ENCODE measurements around the gene ADAMTS12. TPM values are rescaled to one million over a fixed set of nuclear protein-coding genes. Genes with fewer than 3 reads are reported as not detected.
A peak's percentile ranks its signal among the peaks of the same experiment; 100 is the strongest.

ADAMTS12 gene
- total RNA-seq, 2 experiments from 2014 or later = not detected

- DNase-seq (no peak), ATAC-seq (no peak)
- ChIA-PET CTCF (no interaction called here), POLR2A (no interaction called here)
- H3K27me3 Mint-ChIP-seq = no peaks in the 10 kb centered on the region
- H3K36me3 Mint-ChIP-seq (ENCODE audit: low read depth) = no peaks in the 10 kb centered on the region
- H3K9me3 Mint-ChIP-seq = peaks cover 6% of the 10 kb centered on the region
- H3K4me3 Mint-ChIP-seq = no peak overlapping the region
- no peak overlapping the region for H3K27ac Mint-ChIP-seq
- H3K4me1 Mint-ChIP-seq (ENCODE audit: low read depth) = peaks cover 12% of the 10 kb centered on the region
- TF ChIP-seq, protein P1, sequence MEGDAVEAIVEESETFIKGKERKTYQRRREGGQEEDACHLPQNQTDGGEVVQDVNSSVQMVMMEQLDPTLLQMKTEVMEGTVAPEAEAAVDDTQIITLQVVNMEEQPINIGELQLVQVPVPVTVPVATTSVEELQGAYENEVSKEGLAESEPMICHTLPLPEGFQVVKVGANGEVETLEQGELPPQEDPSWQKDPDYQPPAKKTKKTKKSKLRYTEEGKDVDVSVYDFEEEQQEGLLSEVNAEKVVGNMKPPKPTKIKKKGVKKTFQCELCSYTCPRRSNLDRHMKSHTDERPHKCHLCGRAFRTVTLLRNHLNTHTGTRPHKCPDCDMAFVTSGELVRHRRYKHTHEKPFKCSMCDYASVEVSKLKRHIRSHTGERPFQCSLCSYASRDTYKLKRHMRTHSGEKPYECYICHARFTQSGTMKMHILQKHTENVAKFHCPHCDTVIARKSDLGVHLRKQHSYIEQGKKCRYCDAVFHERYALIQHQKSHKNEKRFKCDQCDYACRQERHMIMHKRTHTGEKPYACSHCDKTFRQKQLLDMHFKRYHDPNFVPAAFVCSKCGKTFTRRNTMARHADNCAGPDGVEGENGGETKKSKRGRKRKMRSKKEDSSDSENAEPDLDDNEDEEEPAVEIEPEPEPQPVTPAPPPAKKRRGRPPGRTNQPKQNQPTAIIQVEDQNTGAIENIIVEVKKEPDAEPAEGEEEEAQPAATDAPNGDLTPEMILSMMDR (IDR thresholded peaks at IDR 0.05) = no peak
- intact Hi-C loops (cut with micrococcal nuclease) = no loop called here
Observed at GRCh38 chr5:33841891-33842290, 49.9 kb downstream of the ADAMTS12 start.

DNA sequence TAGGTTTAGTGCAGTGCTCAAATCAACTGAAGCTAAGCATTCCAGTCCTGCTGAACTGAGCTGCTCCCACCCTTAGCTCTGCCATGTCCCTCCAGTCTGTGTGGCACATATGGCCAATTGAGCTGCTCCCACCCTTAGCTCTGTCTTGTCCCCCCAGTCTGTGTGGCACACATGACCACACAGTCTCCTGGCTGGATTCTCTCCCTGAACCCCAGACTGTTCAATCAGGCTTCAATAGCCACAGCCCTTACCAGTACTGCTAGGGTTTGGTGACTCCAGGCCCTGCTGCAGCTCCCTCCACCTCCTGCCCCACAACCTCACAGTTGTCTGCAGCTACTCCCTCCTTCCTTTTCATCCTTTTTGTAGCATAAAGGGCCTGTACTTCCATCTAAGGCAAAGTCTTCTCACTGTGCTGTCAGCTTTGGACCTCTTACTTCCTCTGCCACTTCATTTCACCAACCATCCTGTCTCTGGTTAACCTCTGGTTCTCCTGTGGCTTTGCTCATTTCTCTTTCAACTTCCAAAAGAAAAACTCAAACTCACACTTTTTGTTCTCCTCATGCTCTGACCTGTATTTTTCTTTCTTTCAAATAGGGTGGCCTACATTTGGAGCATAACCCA, 50.8 kb downstream of the ADAMTS12 start:
- peak; percentile 68 for ATAC-seq
- Mint-ChIP-seq H3K4me1 (ENCODE audit: low read depth) (peaks cover 12% of the 10 kb centered on the region), H3K9me3 (peaks cover 6% of the 10 kb centered on the region), H3K27me3 (no peaks in the 10 kb centered on the region), H3K4me3 (no peak overlapping the region), H3K36me3 (ENCODE audit: low read depth) (no peaks in the 10 kb centered on the region), H3K27ac (no peak overlapping the region)
- ChIA-PET POLR2A (no interaction called here), CTCF (interaction anchor here (0.7 to 0.9 kb wide), 2 partner anchors 10 to 77 kb away, joined by 3 read pairs; no protein-coding TSS in a partner anchor)
- peak; percentile 14 for DNase-seq
- TF ChIP-seq, protein P1 (IDR thresholded peaks at IDR 0.05) = no peak
- intact Hi-C loops (cut with micrococcal nuclease) = no loop called here

- Mint-ChIP-seq H3K4me3 (no peak overlapping the region), H3K4me1 (ENCODE audit: low read depth) (peaks cover 12% of the 10 kb centered on the region), H3K36me3 (ENCODE audit: low read depth) (no peaks in the 10 kb centered on the region), H3K27me3 (no peaks in the 10 kb centered on the region), H3K27ac (no peak overlapping the region), H3K9me3 (no peaks in the 10 kb centered on the region)
- ATAC-seq (no peak), DNase-seq (no peak)
- POLR2A ChIA-PET = no interaction called here
- intact Hi-C loops (cut with micrococcal nuclease) = no loop called here
- TF ChIP-seq, protein P1 (IDR thresholded peaks at IDR 0.05) = no peak
- CTCF ChIA-PET = no interaction called here
Observed at GRCh38 chr5:33837301-33837700, 54.5 kb downstream of the ADAMTS12 start.

DNA sequence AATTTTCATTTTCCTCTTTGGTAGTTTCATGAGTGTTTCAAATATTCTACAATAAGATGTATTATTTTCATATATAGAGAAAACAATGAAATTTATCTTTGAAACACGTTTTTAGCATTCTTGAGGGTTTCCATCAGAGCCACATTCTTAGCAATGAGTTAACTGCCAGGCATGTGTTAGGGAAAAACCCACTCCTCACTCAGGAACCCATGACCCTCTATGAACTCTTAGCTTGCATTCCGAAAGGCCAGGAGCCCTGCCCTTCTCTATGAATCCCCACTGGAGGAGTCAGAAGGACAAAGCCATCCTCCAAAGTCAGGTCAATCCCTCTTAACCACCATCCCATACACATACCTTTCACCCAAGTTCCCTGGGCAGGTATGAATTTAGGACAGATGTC, 57.5 kb downstream of the ADAMTS12 start:
- no peaks in the 10 kb centered on the region for H3K9me3 Mint-ChIP-seq
- H3K27me3 Mint-ChIP-seq = no peaks in the 10 kb centered on the region
- ATAC-seq = no peak
- ChIA-PET POLR2A (no interaction called here), CTCF (no interaction called here)
- no peak overlapping the region for H3K27ac Mint-ChIP-seq
- no peak for DNase-seq
- H3K4me3 Mint-ChIP-seq = no peak overlapping the region
- intact Hi-C loops (cut with micrococcal nuclease) = no loop called here
- no peaks in the 10 kb centered on the region for H3K36me3 Mint-ChIP-seq (ENCODE audit: low read depth)
- H3K4me1 Mint-ChIP-seq (ENCODE audit: low read depth) = no peaks in the 10 kb centered on the region
- TF ChIP-seq, protein P1 (IDR thresholded peaks at IDR 0.05) = no peak

- H3K4me1 Mint-ChIP-seq (ENCODE audit: low read depth) = no peaks in the 10 kb centered on the region
- no peak overlapping the region for H3K4me3 Mint-ChIP-seq
- intact Hi-C loops (cut with micrococcal nuclease) = no loop called here
- CTCF ChIA-PET = no interaction called here
- H3K9me3 Mint-ChIP-seq = no peaks in the 10 kb centered on the region
- POLR2A ChIA-PET = no interaction called here
- DNase-seq (no peak), ATAC-seq (no peak)
- H3K36me3 Mint-ChIP-seq (ENCODE audit: low read depth) = no peaks in the 10 kb centered on the region
- H3K27me3 Mint-ChIP-seq = no peaks in the 10 kb centered on the region
- TF ChIP-seq, protein P1 (IDR thresholded peaks at IDR 0.05) = no peak
- H3K27ac Mint-ChIP-seq = no peak overlapping the region
Observed at GRCh38 chr5:33833237-33833575, 58.6 kb downstream of the ADAMTS12 start.

All from activated CD8-positive, alpha-beta T cell treated with anti-CD3 and anti-CD28 coated beads for 36 hours (primary cell).